NCI-H146 (cell line): ENCODE results near the gene SNX32.
A peak's percentile ranks its signal among the peaks of the same experiment; 100 is the strongest.

ENCODE experiments used
- DNase-seq: peaks from one replicate; lab custom pipeline; 2025; lab: John Stamatoyannopoulos, UW

Gene SNX32

GRCh38 chr11:65868907-65869306 is 35.1 kb downstream of the SNX32 start:
- no peak for DNase-seq

- DNase-seq, result no peak
Measured at GRCh38 chr11:65869643-65870306, 36.0 kb downstream of the SNX32 start.

GRCh38 chr11:65870307-65870658 is 36.5 kb downstream of the SNX32 start:
- no peak for DNase-seq

GRCh38 chr11:65870706-65871681 is 37.2 kb downstream of the SNX32 start:
- DNase-seq, result peak; percentile 32

- DNase-seq, result no peak
Measured at GRCh38 chr11:65871811-65872548, 38.2 kb downstream of the SNX32 start.

- DNase-seq, result peak; percentile 30
Measured at GRCh38 chr11:65872586-65873317, 39.0 kb downstream of the SNX32 start, which contains the start of gene EFEMP2. Gene EFEMP2, minus strand, starts transcription at chr11:65872800. Its CDS starts 446 bp downstream, at chr11:65872354.

- DNase-seq, result peak; percentile 96
Measured at GRCh38 chr11:65873318-65874156, 39.8 kb downstream of the SNX32 start.

GRCh38 chr11:65879617-65880016 is 45.9 kb downstream of the SNX32 start, which contains the start of gene CTSW:
Gene CTSW, plus strand, starts transcription at chr11:65879837. Its CDS starts 18 bp downstream, at chr11:65879855.
- no peak for DNase-seq

- DNase-seq, result no peak
Measured at GRCh38 chr11:65880027-65880426, 46.3 kb downstream of the SNX32 start.

- no peak for DNase-seq
Measured at GRCh38 chr11:65880844-65881421, 47.2 kb downstream of the SNX32 start.

- no peak for DNase-seq
Measured at GRCh38 chr11:65882120-65883057, 48.6 kb downstream of the SNX32 start.

GRCh38 chr11:65883058-65883761 is 49.4 kb downstream of the SNX32 start:
- no peak for DNase-seq

- DNase-seq, result no peak
Measured at GRCh38 chr11:65883786-65884715, 50.3 kb downstream of the SNX32 start.

- DNase-seq, result peak; percentile 75
Measured at GRCh38 chr11:65884716-65885092, 50.9 kb downstream of the SNX32 start.

GRCh38 chr11:65885231-65885630 is 51.5 kb downstream of the SNX32 start:
- no peak for DNase-seq

GRCh38 chr11:65885808-65886536 is 52.2 kb downstream of the SNX32 start:
- no peak for DNase-seq
